Stimulated activated effector memory CD8-positive, alpha-beta T cell treated with anti-CD3 and anti-CD28 coated beads, Interleukin-12 subunit alpha, Interleukin-12 subunit beta, amount 100 ng/mL, for 72 hours (primary cell): Measurements from ENCODE around the gene CAB39L.

Source experiments
- ATAC-seq: fragments of 150-1000 bp; cut with Tn5 transposase; 2 replicates; pipeline ENCODE4 v1.10.0; 2021
- DNase-seq, 2 donors: peaks; one replicate each; pipeline ENCODE4 v3.0.0; 2021 to 2022; ENCODE audit warnings: low spot score in 2 of 2
- H3K27ac Mint-ChIP-seq: one replicate; pipeline ENCODE4 v1.8.0; 2022; ENCODE audit warnings: mild to moderate bottlenecking, mixed read lengths
- H3K36me3 Mint-ChIP-seq: one replicate; pipeline ENCODE4 v1.8.0; 2022; ENCODE audit warnings: mild to moderate bottlenecking, mixed read lengths
- H3K4me1 Mint-ChIP-seq: one replicate; pipeline ENCODE4 v1.8.0; 2022; ENCODE audit warnings: mixed read lengths
- H3K4me3 Mint-ChIP-seq: one replicate; pipeline ENCODE4 v1.8.0; 2022; ENCODE audit warnings: mild to moderate bottlenecking, mixed read lengths
- H3K9me3 Mint-ChIP-seq: one replicate; pipeline ENCODE4 v1.8.0; 2022; ENCODE audit warnings: mixed read lengths

Gene CAB39L

DNA sequence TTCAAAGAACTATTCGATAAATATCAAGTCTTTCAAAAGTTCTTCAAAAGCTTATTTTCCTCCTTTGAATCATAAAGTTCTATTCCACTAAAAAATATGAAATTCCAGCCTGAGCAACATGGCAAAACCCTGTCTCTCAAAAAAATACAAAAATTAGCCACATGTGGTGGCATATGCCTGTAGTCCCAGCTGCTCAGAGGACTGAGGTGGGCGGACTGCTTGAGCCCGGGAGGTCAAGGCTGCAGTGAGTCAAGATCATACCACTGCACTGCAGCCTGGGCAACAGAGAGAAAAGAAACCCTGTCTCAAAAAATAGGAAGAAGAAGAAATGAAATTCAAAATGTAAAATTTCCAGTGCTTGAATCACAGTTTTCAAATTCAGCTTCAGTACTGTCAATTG lies 24.6 kb downstream of the CAB39L start:
- DNase-seq (no peak), ATAC-seq (no peak)
- H3K27ac Mint-ChIP-seq = no peak overlapping the region
- H3K36me3 Mint-ChIP-seq = no peaks in the 10 kb centered on the region
- no peaks in the 10 kb centered on the region for H3K9me3 Mint-ChIP-seq
- no peak overlapping the region for H3K4me3 Mint-ChIP-seq
- no peaks in the 10 kb centered on the region for H3K4me1 Mint-ChIP-seq

DNA sequence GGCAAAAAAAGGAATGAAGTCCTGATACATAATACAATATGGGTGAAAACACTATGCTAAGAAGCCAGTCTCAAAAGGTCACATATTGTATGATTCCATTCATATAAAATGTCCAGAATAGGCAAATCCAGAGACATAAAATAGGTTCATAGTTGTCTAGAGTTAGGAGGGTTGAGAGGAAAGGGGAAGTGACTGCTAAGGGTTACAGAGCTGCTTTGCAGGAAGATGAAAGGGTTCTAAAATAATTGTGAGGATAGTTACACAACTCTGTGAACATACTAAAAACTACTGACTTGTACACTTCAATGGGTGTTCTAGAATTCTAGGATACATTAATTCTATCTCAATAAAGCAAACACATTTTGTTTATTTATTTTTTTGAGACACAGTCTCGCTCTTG lies 25.7 kb downstream of the CAB39L start:
- H3K9me3 Mint-ChIP-seq = no peaks in the 10 kb centered on the region
- no peak overlapping the region for H3K27ac Mint-ChIP-seq
- no peak overlapping the region for H3K4me3 Mint-ChIP-seq
- ATAC-seq = no peak
- H3K4me1 Mint-ChIP-seq = no peaks in the 10 kb centered on the region
- no peak for DNase-seq
- no peaks in the 10 kb centered on the region for H3K36me3 Mint-ChIP-seq

DNA sequence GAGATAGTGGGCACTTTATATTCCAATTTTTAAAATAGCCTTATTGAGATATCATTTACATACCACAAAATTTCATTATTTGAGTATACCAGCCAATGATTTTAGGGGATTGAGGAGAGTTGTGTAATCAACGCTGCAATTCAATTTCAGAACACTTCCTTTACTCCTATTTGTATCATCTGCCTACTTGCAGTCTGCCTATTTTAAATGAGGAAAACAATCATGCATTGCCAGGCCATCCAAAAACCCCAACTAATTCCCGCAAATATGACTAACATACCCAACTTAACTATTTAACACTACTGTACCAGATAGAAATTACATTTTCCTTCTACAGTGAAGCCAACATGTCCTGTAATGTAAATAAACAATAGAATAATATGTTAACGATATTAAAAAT lies 26.7 kb downstream of the CAB39L start:
- ATAC-seq = no peak
- H3K27ac Mint-ChIP-seq = no peak overlapping the region
- H3K9me3 Mint-ChIP-seq = no peaks in the 10 kb centered on the region
- no peaks in the 10 kb centered on the region for H3K4me1 Mint-ChIP-seq
- H3K4me3 Mint-ChIP-seq = no peak overlapping the region
- DNase-seq = no peak
- H3K36me3 Mint-ChIP-seq = no peaks in the 10 kb centered on the region

DNA sequence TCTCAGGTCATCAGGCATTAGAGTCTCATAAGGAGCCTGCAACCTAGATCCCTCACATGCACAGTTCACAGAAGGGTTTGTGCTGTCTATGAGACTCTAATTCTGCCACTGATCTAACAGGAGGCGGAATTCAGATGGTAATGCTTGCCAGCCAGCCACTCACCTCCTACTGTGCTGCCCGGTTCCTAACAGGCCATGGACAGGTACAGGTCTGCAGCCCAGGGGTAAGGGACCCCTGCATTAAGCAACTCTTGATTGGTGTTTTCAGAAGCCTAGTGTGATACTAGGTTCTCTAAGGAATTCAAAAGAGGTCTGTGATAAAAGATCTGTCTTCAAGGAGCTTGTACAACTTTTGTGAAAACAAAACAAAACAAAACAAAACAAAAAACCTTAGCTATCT lies 31.1 kb downstream of the CAB39L start:
- no peak for DNase-seq
- no peak overlapping the region for H3K27ac Mint-ChIP-seq
- no peaks in the 10 kb centered on the region for H3K4me1 Mint-ChIP-seq
- no peak for ATAC-seq
- no peaks in the 10 kb centered on the region for H3K36me3 Mint-ChIP-seq
- H3K9me3 Mint-ChIP-seq = no peaks in the 10 kb centered on the region
- no peak overlapping the region for H3K4me3 Mint-ChIP-seq

DNA sequence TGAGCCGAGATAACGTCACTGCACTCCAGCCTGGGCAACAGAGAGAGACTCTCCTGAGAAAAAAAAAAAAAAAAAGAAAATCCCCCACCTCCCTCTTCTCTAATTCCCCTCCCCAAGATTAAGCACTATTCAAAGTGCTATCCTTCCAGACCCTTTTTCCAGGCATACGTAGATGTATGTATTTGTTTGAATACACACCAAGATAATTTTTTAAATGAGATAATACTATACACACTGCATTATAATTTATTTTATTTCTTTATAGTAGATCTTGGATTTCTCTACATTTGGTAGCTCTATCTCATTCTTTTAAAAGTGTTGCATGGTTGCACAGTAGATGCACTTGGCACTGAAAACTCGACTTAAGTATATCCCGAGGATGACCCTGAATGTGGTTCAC lies 32.5 kb downstream of the CAB39L start:
- no peak overlapping the region for H3K4me3 Mint-ChIP-seq
- no peak overlapping the region for H3K27ac Mint-ChIP-seq
- H3K36me3 Mint-ChIP-seq = no peaks in the 10 kb centered on the region
- no peak for DNase-seq
- ATAC-seq = no peak
- H3K9me3 Mint-ChIP-seq = no peaks in the 10 kb centered on the region
- H3K4me1 Mint-ChIP-seq = no peaks in the 10 kb centered on the region

DNA sequence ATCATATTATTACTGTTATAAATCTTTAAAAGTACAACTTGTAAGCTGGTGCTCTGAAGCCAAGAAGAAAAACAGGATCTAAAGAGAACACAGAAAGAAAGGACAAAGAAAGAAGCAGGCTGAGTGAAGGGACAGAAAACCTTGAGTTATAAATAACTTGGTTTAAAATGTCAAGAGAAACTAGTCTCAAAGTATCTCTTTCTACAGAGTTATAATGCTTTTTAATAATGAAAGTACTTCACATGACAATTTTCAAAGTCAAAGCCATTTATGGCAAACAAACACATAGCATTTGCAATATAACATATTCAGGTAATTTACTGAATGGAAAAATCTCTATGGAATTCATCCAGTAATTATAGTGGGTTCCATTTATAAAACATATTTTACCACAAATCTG lies 33.4 kb downstream of the CAB39L start:
- no peaks in the 10 kb centered on the region for H3K4me1 Mint-ChIP-seq
- ATAC-seq (no peak), DNase-seq (no peak)
- no peak overlapping the region for H3K27ac Mint-ChIP-seq
- H3K4me3 Mint-ChIP-seq = no peak overlapping the region
- no peaks in the 10 kb centered on the region for H3K36me3 Mint-ChIP-seq
- H3K9me3 Mint-ChIP-seq = peaks cover 4% of the 10 kb centered on the region

DNA sequence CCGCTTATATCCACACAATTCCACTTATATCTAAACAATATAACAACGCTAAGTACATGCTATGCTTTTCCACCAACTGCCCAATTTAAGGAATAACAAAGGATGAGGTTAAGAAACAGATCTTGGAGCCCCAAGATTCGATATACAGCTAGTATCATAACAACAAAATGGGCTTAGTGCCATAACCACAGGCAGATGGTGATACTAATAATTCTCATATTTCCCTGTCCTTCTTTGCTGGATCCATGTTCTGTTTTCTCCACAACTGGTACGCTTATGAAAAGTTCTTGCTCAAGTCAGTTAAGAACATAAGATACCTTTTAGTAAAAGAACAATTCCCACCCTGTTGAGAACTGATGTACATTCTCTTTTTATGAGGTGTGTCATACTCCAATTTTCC lies 33.9 kb downstream of the CAB39L start:
- peaks cover 7% of the 10 kb centered on the region for H3K9me3 Mint-ChIP-seq
- DNase-seq = no peak
- H3K27ac Mint-ChIP-seq = no peak overlapping the region
- ATAC-seq = no peak
- H3K36me3 Mint-ChIP-seq = no peaks in the 10 kb centered on the region
- no peak overlapping the region for H3K4me3 Mint-ChIP-seq
- no peaks in the 10 kb centered on the region for H3K4me1 Mint-ChIP-seq

DNA sequence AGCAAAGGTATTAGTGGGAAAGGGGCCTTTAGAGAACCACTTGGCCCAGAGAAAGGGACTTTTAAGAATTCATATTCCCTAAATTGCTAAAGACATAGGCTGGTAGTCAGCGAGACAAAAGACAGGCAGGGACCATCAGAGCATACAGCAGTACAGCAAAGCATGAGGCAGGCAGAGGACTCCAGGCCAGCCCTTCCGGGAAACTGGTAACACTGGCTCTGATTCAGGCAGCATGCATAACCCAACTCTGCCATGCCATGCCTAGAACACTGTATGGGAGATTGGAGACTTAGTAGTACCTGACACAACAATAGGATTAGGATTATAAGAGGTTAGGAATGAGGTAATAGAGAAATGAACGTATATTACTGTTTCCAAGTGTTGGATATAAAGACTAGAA lies 34.9 kb downstream of the CAB39L start:
- DNase-seq (no peak), ATAC-seq (no peak)
- no peaks in the 10 kb centered on the region for H3K36me3 Mint-ChIP-seq
- H3K9me3 Mint-ChIP-seq = peaks cover 12% of the 10 kb centered on the region
- H3K27ac Mint-ChIP-seq = no peak overlapping the region
- H3K4me1 Mint-ChIP-seq = no peaks in the 10 kb centered on the region
- H3K4me3 Mint-ChIP-seq = no peak overlapping the region

DNA sequence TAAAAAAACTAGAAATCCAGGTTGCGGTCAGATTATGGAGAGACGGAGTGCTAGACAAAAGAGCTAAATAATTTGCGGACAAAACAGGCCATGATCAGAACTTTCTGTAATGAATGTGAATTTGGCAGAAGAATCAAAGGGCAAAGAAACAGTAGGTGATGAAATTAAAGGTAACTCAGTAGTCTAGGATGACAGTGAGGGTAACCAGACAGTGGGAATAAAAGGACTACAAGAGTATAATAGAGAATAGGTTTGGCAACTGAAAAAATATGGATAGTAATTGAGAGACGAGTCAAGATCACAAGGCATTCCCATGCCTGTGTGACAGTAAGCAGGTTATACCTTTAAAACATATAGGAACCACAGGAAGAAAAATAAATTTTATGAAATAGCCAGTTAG lies 35.9 kb downstream of the CAB39L start:
- H3K27ac Mint-ChIP-seq = no peak overlapping the region
- H3K4me3 Mint-ChIP-seq = no peak overlapping the region
- no peaks in the 10 kb centered on the region for H3K36me3 Mint-ChIP-seq
- peaks cover 12% of the 10 kb centered on the region for H3K9me3 Mint-ChIP-seq
- ATAC-seq = no peak
- H3K4me1 Mint-ChIP-seq = no peaks in the 10 kb centered on the region
- no peak for DNase-seq

DNA sequence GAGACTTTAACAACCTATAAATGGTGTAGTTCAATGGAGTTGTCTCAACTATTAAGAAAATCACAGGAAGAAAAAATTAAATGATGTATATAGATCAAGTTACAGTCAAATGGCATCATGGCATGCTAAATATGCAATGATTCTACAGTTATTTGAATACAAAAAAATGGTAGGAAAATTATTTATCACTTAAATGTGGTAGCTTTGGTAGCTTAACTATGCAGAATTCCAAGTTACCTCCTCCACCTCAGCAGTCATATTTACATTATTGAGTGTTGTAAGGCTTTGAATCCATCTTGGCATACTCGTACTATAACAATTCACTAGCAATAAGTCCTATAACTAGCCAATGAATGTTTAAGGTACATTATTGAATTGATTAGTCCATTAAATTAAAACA lies 36.8 kb downstream of the CAB39L start:
- Mint-ChIP-seq H3K36me3 (no peaks in the 10 kb centered on the region), H3K9me3 (peaks cover 12% of the 10 kb centered on the region), H3K27ac (no peak overlapping the region), H3K4me1 (no peaks in the 10 kb centered on the region), H3K4me3 (no peak overlapping the region)
- no peak for ATAC-seq
- DNase-seq = no peak

DNA sequence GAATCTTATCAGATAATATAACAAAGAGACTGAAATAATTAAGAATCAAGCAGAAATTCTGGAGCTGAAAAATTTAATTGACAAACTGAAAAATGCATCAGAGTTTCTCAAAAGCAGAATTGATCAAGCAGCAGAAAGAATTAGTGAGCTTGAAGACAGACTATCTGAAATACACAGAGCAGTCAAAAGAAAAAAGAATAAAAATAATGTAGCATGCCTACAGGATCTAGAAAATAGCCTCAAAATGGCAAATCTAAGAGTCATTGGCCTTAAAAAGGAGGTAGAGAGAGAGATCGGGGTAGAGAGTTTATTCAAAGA lies 39.2 kb downstream of the CAB39L start:
- H3K27ac Mint-ChIP-seq = no peak overlapping the region
- peaks cover 12% of the 10 kb centered on the region for H3K9me3 Mint-ChIP-seq
- no peaks in the 10 kb centered on the region for H3K4me1 Mint-ChIP-seq
- DNase-seq (no peak), ATAC-seq (no peak)
- H3K36me3 Mint-ChIP-seq = no peaks in the 10 kb centered on the region
- H3K4me3 Mint-ChIP-seq = no peak overlapping the region

DNA sequence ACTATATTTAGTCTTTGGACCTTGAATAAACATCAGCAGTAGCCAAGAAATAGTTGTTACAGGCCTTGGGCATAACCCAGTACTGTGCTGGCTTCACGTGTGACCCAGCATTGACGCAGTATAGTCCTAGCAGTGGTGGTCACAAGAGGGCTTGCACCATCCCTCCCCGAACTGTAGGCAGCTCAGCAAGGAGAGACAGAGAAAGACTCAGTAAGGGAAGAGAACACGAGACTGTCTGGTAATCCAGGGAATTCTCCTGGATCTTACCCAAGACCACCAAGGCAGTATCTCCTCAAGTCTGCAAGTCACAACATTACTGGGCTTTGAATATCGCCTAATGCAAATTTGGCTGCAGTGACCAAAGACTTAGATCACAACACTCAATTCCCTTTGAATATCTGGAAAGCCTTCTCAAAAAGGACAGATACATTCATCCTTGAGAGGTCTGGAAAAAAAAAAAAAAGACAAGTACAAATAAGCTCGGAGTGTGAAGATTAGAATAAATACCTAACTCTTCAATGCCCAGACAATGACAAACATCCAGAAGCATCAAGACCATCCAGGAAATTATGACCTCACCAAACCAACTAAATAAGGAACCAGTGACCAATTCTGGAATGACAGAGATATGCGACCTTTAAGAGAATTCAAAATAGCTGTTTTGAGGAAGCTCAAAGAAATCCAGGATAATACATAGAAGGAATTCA lies 39.7 kb downstream of the CAB39L start:
- ATAC-seq = no peak
- no peak for DNase-seq
- Mint-ChIP-seq H3K36me3 (no peaks in the 10 kb centered on the region), H3K9me3 (peaks cover 12% of the 10 kb centered on the region), H3K4me1 (no peaks in the 10 kb centered on the region), H3K27ac (no peak overlapping the region), H3K4me3 (no peak overlapping the region)

DNA sequence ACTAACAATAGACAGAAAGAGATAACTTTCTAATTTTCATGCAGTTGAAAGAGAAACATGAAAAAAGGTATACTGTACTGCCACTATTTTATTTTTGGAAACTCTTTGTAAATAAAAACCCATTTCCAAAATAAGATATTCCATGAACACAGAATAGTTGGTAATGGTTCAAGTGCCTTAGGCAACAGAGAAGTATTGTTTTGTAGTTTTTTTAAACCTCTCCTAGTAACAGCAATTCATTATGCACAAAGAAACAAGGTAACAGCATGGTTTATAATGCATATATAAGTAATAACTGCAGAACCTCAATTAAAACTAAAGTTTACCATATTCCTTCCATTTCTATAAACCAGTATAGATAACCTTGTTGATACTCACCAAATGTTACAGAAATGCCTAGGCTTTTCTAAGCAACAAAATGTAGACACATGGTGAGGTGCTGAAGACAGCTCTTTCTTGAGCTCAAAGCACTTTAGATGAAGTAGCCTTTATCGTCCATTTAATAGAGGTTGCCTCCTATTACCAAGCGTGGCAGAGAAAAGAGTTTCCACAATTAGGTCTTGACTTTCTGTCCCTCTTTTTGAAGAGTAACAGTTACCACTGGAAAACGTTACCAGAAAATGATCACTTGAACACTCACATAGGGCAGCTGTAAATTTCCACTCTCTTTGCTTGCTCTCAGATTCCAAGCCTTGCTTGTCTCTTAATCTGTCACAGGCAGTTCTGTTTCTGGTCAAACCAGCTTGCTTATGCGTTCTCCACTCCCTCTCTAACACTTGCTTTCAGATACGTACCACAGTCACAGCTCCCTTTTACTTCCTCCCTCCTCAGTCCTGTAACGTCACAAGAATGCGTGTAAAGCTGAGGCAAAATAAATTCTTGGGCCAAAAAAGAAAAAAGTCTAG lies 42.9 kb downstream of the CAB39L start:
- Mint-ChIP-seq H3K27ac (peak overlapping the region; percentile 12), H3K4me3 (no peak overlapping the region), H3K9me3 (peaks cover 12% of the 10 kb centered on the region), H3K36me3 (no peaks in the 10 kb centered on the region), H3K4me1 (no peaks in the 10 kb centered on the region)
- ATAC-seq = no peak
- DNase-seq = no peak

DNA sequence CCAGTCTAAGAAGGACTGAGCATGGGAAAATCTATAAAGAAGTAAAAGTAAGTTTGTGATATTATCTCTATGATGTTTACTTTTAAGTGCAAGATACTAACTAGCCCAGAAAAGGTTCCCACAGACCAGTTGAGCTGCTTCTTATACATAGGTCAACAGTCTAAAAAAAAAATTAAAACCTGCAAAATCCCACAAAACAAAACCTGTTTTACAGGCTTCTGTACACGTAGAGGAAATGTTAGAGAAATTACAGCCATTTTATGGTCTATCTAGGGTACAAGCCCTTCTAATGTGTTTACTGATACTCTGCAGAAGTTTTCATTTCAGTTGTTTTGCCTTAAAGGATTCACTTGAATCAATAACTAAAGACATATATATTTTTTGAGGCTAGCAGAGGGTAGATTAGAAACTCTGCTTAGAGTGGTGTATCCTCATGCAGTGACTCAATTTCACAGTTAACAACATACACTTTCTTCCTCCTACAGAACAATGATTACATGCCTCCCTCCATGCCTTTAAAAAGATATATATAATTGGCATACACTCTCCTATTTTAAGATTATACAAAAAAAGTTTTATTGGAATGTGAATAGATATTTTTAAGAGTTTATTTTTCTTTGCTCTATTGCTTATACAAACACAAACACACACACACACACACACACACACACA lies 43.9 kb downstream of the CAB39L start:
- DNase-seq (no peak), ATAC-seq (no peak)
- H3K36me3 Mint-ChIP-seq = no peaks in the 10 kb centered on the region
- peaks cover 5% of the 10 kb centered on the region for H3K9me3 Mint-ChIP-seq
- H3K4me1 Mint-ChIP-seq = no peaks in the 10 kb centered on the region
- no peak overlapping the region for H3K27ac Mint-ChIP-seq
- no peak overlapping the region for H3K4me3 Mint-ChIP-seq

DNA sequence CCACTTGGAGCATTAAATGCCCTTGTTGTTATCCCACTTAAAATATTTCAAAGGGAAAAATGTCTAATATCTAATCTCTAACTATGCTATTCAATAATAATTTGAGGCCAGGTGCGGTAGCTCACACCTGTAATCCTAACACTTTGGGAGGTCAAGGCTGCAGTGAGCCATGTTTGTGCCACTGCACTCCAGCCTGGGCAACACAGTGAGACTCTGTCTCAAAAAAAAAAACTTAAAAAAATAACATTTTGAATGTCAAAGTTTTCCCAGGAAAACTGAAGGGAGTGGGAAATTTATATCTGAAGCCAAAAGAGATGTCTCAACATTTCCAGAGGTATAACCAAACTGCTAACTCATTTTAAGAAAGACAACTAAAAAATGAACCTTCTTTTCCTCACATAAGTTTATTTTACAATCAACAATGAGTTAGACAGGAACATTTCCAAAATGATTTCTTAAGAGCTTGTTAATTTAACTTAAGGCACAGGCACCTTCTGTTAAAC lies 47.9 kb downstream of the CAB39L start:
- DNase-seq (no peak), ATAC-seq (no peak)
- Mint-ChIP-seq H3K4me3 (no peak overlapping the region), H3K27ac (no peak overlapping the region), H3K4me1 (no peaks in the 10 kb centered on the region), H3K9me3 (peaks cover 3% of the 10 kb centered on the region), H3K36me3 (no peaks in the 10 kb centered on the region)

DNA sequence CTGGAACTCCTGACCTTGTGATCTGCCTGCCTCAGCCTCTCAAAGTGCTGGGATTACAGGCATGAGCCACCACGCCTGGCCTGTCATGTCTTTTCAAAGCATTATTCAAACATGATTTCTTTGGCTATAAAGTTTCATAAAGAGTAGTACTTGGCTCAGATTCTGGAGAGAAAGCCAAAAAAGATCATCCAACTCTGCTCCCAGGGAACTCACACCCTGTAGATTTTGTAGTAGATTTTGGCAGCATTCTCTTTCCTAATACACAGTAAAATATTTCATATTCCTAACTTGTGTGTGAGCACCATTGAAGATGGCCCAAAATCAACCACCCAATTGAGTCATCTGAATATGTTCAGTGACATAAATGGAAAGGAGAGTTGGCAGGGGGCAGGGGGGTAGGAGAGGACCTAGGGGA lies 48.4 kb downstream of the CAB39L start:
- Mint-ChIP-seq H3K27ac (no peak overlapping the region), H3K4me1 (no peaks in the 10 kb centered on the region), H3K9me3 (peaks cover 3% of the 10 kb centered on the region), H3K4me3 (no peak overlapping the region), H3K36me3 (no peaks in the 10 kb centered on the region)
- ATAC-seq = no peak
- DNase-seq = no peak
